Esophagus muscularis mucosa (tissue), 4 donors: Measurements from ENCODE around the gene PTGES. TPM values are rescaled to one million over a fixed set of nuclear protein-coding genes. Genes with fewer than 3 reads are reported as not detected.
"Not testable (repeated sequence)": the region's sequence is repeated elsewhere in the genome, so short reads cannot be mapped to it uniquely, and the experiment has no call there.

Experiments
- DNase-seq: peaks from one replicate; pipeline ENCODE4 v3.0.0-alpha.2; 2017; ENCODE audit errors: extremely low spot score
- H3K27ac ChIP-seq, 4 donors: fragments of 200-600 bp; sonication (generic); replicated peaks in 1 of 4; 1 replicate in 3 of 4; 2 replicates in 1 of 4; pipeline ENCODE4 v1.5.1; 2016 to 2019; ENCODE audit warnings: mild to moderate bottlenecking in 1 of 4
- H3K27me3 ChIP-seq, 4 donors: fragments of 200-600 bp; sonication (generic); one replicate each; pipeline versions ENCODE4 v1.5.1 to v1.6.0; 2016 to 2019
- H3K36me3 ChIP-seq, 4 donors: fragments of 200-600 bp; sonication (generic); one replicate each; pipeline ENCODE4 v1.5.1; 2016 to 2019
- H3K4me1 ChIP-seq, 4 donors: fragments of 200-600 bp; sonication (generic); one replicate each; pipeline ENCODE4 v1.5.1; 2016 to 2019
- H3K4me3 ChIP-seq, 4 donors: fragments of 200-600 bp; sonication (generic); 1 replicate in 2 of 4; 2 replicates in 2 of 4; pipeline ENCODE4 v1.5.1; 2016 to 2019; ENCODE audit warnings: mild to moderate bottlenecking in 4 of 4, moderate library complexity in 1 of 4
- H3K9me3 ChIP-seq, 4 donors: fragments of 200-600 bp; sonication (generic); 1 replicate in 3 of 4; 2 replicates in 1 of 4; pipeline ENCODE4 v1.5.1; 2016 to 2019
- CTCF ChIP-seq, 3 experiments: fragments of 200-600 bp in 2 of 3; fragments of 450-650 bp in 1 of 3; sonication (generic) in 2 of 3; IDR thresholded peaks; one replicate each; pipeline ENCODE4 v1.5.1; 2017 to 2019; ENCODE audit warnings: antibody characterized with exemption in 3 of 3, mild to moderate bottlenecking in 2 of 3, moderate library complexity in 1 of 3
- EP300 ChIP-seq: sonication (generic); formaldehyde crosslinking; IDR thresholded peaks from one replicate; pipeline ENCODE4 v1.6.1; 2017; ENCODE audit warnings: antibody characterized with exemption
- POLR2A ChIP-seq: fragments of 450-650 bp; IDR thresholded peaks from one replicate; pipeline ENCODE4 v1.6.1; 2017; ENCODE audit warnings: antibody characterized with exemption, moderate library complexity, mild to moderate bottlenecking, low read depth
- POLR2AphosphoS5 ChIP-seq, 2 donors: sonication (generic); formaldehyde crosslinking; IDR thresholded peaks; one replicate each; pipeline ENCODE4 v1.6.1; 2017; ENCODE audit warnings: antibody characterized with exemption in 2 of 2
- WGBS: methylation state at CpG from one replicate; pipeline ENCODE4 v1.1.5; 2018; 5-methylcytosine and 5-hydroxymethylcytosine counted together
- intact Hi-C: fragments of 100-400 bp; cut with DNase I; formaldehyde crosslinking; loops from one replicate; pipeline ENCODE4 v1.15.1; 2023
- total RNA-seq, 4 donors: library from RNA; depleted of rRNA; stranded (reverse); fragments of >200 nt; gene quantifications; one replicate each; pipeline versions ENCODE4 v1.1.0 to v1.2.1, GENCODE V29; 2016

Gene PTGES
- total RNA-seq, 4 donors from 2014 or later, result 1.7 to 4.6 (median 4.3) TPM

- intact Hi-C loops, result no loop called here
- 54% methylated on average over 15 of the region's 31 CpGs for WGBS
- H3K27ac ChIP-seq, result peak overlapping the region in 1 of 4 donors; percentile 44
These were observed 721 bp downstream of the PTGES start for GRCh38 chr9:129751841-129752801.

GRCh38 chr9:129750013-129750638 lies 2.7 kb downstream of the PTGES start:
- 90% methylated on average over 7 of the region's 9 CpGs for WGBS
- TF ChIP-seq CTCF (IDR thresholded peaks at IDR 0.05) (no peak), POLR2AphosphoS5 (IDR thresholded peaks at IDR 0.05) (no peak), EP300 (no peak)
- Histone ChIP-seq H3K36me3 (no peaks in the 10 kb centered on the region), H3K4me1 (peaks cover 16 to 20% (median 18%) of the 10 kb centered on the region in 4 donors), H3K27me3 (peaks cover 0 to 18% (median 0%) of the 10 kb centered on the region in 4 donors), H3K9me3 (no peaks in the 10 kb centered on the region), H3K27ac (no peak overlapping the region), H3K4me3 (no peak overlapping the region)
- intact Hi-C loops, result no loop called here
- no peak for DNase-seq

More at GRCh38 chr9:129751841-129752801, 721 bp downstream of the PTGES start:
- peaks cover 0 to 18% (median 0%) of the 10 kb centered on the region in 4 donors for H3K27me3 ChIP-seq
- no peaks in the 10 kb centered on the region for H3K9me3 ChIP-seq
- H3K4me1 ChIP-seq, result peaks cover 16 to 20% (median 18%) of the 10 kb centered on the region in 4 donors
- no peak for DNase-seq
- H3K36me3 ChIP-seq, result no peaks in the 10 kb centered on the region
- H3K4me3 ChIP-seq, result peak overlapping the region; percentile 34 to 57 (median 42)
- TF ChIP-seq EP300, result no peak
- TF ChIP-seq POLR2AphosphoS5 (IDR thresholded peaks at IDR 0.05), result no peak
- no peak for TF ChIP-seq POLR2A
- TF ChIP-seq CTCF (IDR thresholded peaks at IDR 0.05), result no peak

- 92% methylated on average over 6 of the region's 6 CpGs for WGBS
- intact Hi-C loops, result no loop called here
- no peak overlapping the region for H3K4me3 ChIP-seq
- H3K9me3 ChIP-seq, result no peaks in the 10 kb centered on the region
- peaks cover 0 to 18% (median 0%) of the 10 kb centered on the region in 4 donors for H3K27me3 ChIP-seq
- no peak overlapping the region for H3K27ac ChIP-seq
- TF ChIP-seq CTCF (IDR thresholded peaks at IDR 0.05) (no peak), EP300 (no peak), POLR2A (no peak), POLR2AphosphoS5 (IDR thresholded peaks at IDR 0.05) (no peak)
- no peaks in the 10 kb centered on the region for H3K36me3 ChIP-seq
- no peak for DNase-seq
- H3K4me1 ChIP-seq, result peaks cover 16 to 20% (median 18%) of the 10 kb centered on the region in 4 donors
These were observed 3.3 kb downstream of the PTGES start for GRCh38 chr9:129749575-129749974.

GRCh38 chr9:129749052-129749451 lies 3.8 kb downstream of the PTGES start:
- H3K36me3 ChIP-seq, H3K9me3 ChIP-seq, H3K27ac ChIP-seq, H3K4me3 ChIP-seq, DNase-seq, intact Hi-C loops: not testable (repeated sequence)
- WGBS, result 87% methylated on average over 4 of the region's 4 CpGs
- Histone ChIP-seq H3K27me3 (peaks cover 0 to 18% (median 0%) of the 10 kb centered on the region in 4 donors), H3K4me1 (peaks cover 16 to 20% (median 18%) of the 10 kb centered on the region in 4 donors)

GRCh38 chr9:129748249-129748648 lies 4.6 kb downstream of the PTGES start:
- Histone ChIP-seq H3K4me3 (no peak overlapping the region), H3K9me3 (no peaks in the 10 kb centered on the region), H3K36me3 (no peaks in the 10 kb centered on the region), H3K27ac (no peak overlapping the region), H3K4me1 (peaks cover 16 to 19% (median 17%) of the 10 kb centered on the region in 4 donors), H3K27me3 (peaks cover 0 to 18% (median 0%) of the 10 kb centered on the region in 4 donors)
- WGBS, result 87% methylated on average over 5 of the region's 5 CpGs
- no peak for TF ChIP-seq CTCF (IDR thresholded peaks at IDR 0.05)
- no peak for TF ChIP-seq POLR2AphosphoS5 (IDR thresholded peaks at IDR 0.05)
- no peak for TF ChIP-seq POLR2A
- TF ChIP-seq EP300, result no peak
- no peak for DNase-seq
- intact Hi-C loops, result no loop called here
